ENCODE results near the gene COG1. TPM values are rescaled to one million over a fixed set of nuclear protein-coding genes. Genes with fewer than 3 reads are reported as not detected.

Gene COG1
- total and polyA plus RNA-seq, 9 of the 15 experiments (the other 6 are each of a cell fraction or from before 2014, with no cell fraction given): 9.5 to 26.8 (median 12.9) TPM

- TF ChIP-seq ZNF518B (CRISPR knock-in tag; IDR thresholded peaks at IDR 0.05): no peak
- TF ChIP-seq CBFB (CRISPR knock-in tag; IDR thresholded peaks at IDR 0.05): no peak
- TF ChIP-seq PURB (CRISPR knock-in tag; IDR thresholded peaks at IDR 0.05; ENCODE audit: low read depth): no peak
- no peak for TF ChIP-seq PREB (CRISPR knock-in tag; IDR thresholded peaks at IDR 0.05)
Observed at GRCh38 chr17:73168667-73169066, 24.2 kb upstream of the COG1 start (continued).

- CTCF ChIA-PET (ENCODE audit: low intra/inter-chr PET ratio): no interaction called here
- no peak for TF ChIP-seq MTA3 (IDR thresholded peaks at IDR 0.05; ENCODE audit: borderline replicate concordance)
- no peak for TF ChIP-seq ZNF311 (CRISPR knock-in tag; IDR thresholded peaks at IDR 0.05)
- no peak for TF ChIP-seq GTF2E2 (tag; IDR thresholded peaks at IDR 0.05)
- no peak for TF ChIP-seq UBTF (IDR thresholded peaks at IDR 0.05; ENCODE audit: borderline replicate concordance in 1 of 2, low read depth in 2 of 2, low read length in 2 of 2)
- no peak for TF ChIP-seq NFE2L1 (tag; IDR thresholded peaks at IDR 0.05; ENCODE audit: borderline replicate concordance, low read depth)
- TF ChIP-seq SMARCB1 (IDR thresholded peaks at IDR 0.05; ENCODE audit: insufficient read length, low read depth): no peak
- no peak for TF ChIP-seq MAZ (CRISPR knock-in tag; conservative IDR thresholded peaks at IDR 0.05 in 1 of 2, IDR thresholded peaks at IDR 0.05 in 1 of 2)
- TF ChIP-seq ZNF699 (CRISPR knock-in tag; IDR thresholded peaks at IDR 0.05; ENCODE audit: insufficient replicate concordance): no peak
Observed at GRCh38 chr17:73170324-73170723, 22.5 kb upstream of the COG1 start.

More at GRCh38 chr17:73170324-73170723, 22.5 kb upstream of the COG1 start:
- Histone ChIP-seq H3K27ac (ENCODE audit: extremely low read depth, low read depth, low read length) (no peak overlapping the region), H3K4me2 (ENCODE audit: insufficient read depth, low read length) (no peak overlapping the region), H3K4me1 (replicated peaks in 1 of 2; ENCODE audit: control insufficient read depth in 2 of 2, insufficient read depth in 2 of 2, low read length in 2 of 2) (peaks cover 0 to 9% of the 10 kb centered on the region in 2 experiments; a peak in 1 of 5 replicates), H3K9me1 (ENCODE audit: control insufficient read depth, insufficient read depth, low read length) (no peaks in the 10 kb centered on the region), H3K27me3 (ENCODE audit: control insufficient read depth in 2 of 2, insufficient read depth in 2 of 2, low read length in 2 of 2) (peaks cover 36 to 40% of the 10 kb centered on the region in 2 experiments), H4K20me1 (replicated peaks; ENCODE audit: control insufficient read depth, insufficient read depth, low read length) (no peaks in the 10 kb centered on the region; the same call in 1 of the 2 replicates), H3K36me3 (ENCODE audit: control insufficient read depth, insufficient read depth, low read length) (no peaks in the 10 kb centered on the region), H3K9ac (ENCODE audit: insufficient read depth in 1 of 2, low read depth in 2 of 2, low read length in 2 of 2) (no peak overlapping the region), H3K79me2 (ENCODE audit: control insufficient read depth, insufficient read depth, low read length) (no peaks in the 10 kb centered on the region), H3K9me3 (replicated peaks; ENCODE audit: control insufficient read depth, insufficient read depth, low read depth, low read length) (no peaks in the 10 kb centered on the region), H3K4me3 (no peak overlapping the region), H2AFZ (ENCODE audit: low read depth, low read length) (no peak overlapping the region)
- no TSS peak for BruUV-seq (replicated peaks)
- in situ Hi-C loops (cut with MboI): no loop called here
- intact Hi-C loops (cut with micrococcal nuclease): no loop called here
- POLR2A ChIA-PET: no interaction called here
- FAIRE-seq (no peak), ATAC-seq (no peak), DNase-seq (ENCODE audit: extremely low read depth in 1 of 4, low spot score in 3 of 4) (no peak)
- WGBS (ENCODE audit: insufficient coverage, low coverage, missing lambda C conversion rate): 2% methylated on average over 5 of the region's 5 CpGs

Data from K562 (cell line).